H1 (cell line): ENCODE data around the gene CHRNA9.

Source experiments
- CEBPB ChIP-seq: IDR thresholded peaks from 2 replicates; pipeline ENCODE4 v1.6.1; 2012; ENCODE audit warnings: low read depth, low read length
- CTCF ChIP-seq, 3 experiments: IDR thresholded peaks; 1 replicate in 2 of 3; 2 replicates in 1 of 3; pipeline versions ENCODE4 v1.5.1 to v1.6.1; 2011; ENCODE audit warnings: low read length in 3 of 3, mild to moderate bottlenecking in 3 of 3, inconsistent platforms in 2 of 3, low read depth in 1 of 3, moderate library complexity in 1 of 3; ENCODE audit not compliant: insufficient read depth in 1 of 3; ENCODE audit errors: control extremely low read depth in 1 of 3
- EZH2 ChIP-seq: fragments of 200-600 bp; sonication (generic); IDR thresholded peaks from 2 replicates; pipeline ENCODE4 v1.7.1; 2012; ENCODE audit warnings: low read depth, mild to moderate bottlenecking, moderate library complexity, low read length, inconsistent platforms; ENCODE audit not compliant: severe bottlenecking

GRCh38 chr4:40372651-40373050 lies 37.5 kb downstream of the CHRNA9 start:
- no peak for TF ChIP-seq EZH2
- no peak for TF ChIP-seq CTCF (IDR thresholded peaks at IDR 0.05; ENCODE audit: control extremely low read depth in 1 of 3, insufficient read depth in 1 of 3, low read depth in 1 of 3, low read length in 3 of 3)
- TF ChIP-seq CEBPB: no peak
